B cell (primary cell): ENCODE results near the gene SHLD1. TPM values are rescaled to one million over a fixed set of nuclear protein-coding genes. Genes with fewer than 3 reads are reported as not detected.

ENCODE experiments used
- ATAC-seq: fragments of 200-7000 bp; cut with Tn5 transposase; one replicate; pipeline ENCODE4 v1.10.0; 2021; ENCODE audit warnings: low read depth, mild to moderate bottlenecking, moderate number of reproducible peaks, moderate library complexity
- CTCF ChIA-PET: fragments of 350-600 bp; sonication (Branson Sonifier 250); formaldehyde crosslinking; loops from one replicate; lab custom pipeline; 2021; ENCODE audit warnings: antibody characterized with exemption, inconsistent platforms; lab: Charles Lee
- POLR2A ChIA-PET: fragments of 350-600 bp; sonication (Branson Sonifier 250); formaldehyde crosslinking; loops from one replicate; lab custom pipeline; 2021; ENCODE audit warnings: antibody characterized with exemption; lab: Charles Lee
- DNase-seq: peaks from one replicate; pipeline ENCODE4 v3.0.0; 2013
- H2AFZ ChIP-seq: 2 replicates; pipeline ENCODE4 v1.6.1; 2012; ENCODE audit warnings: mild to moderate bottlenecking, low read depth, low read length; ENCODE audit not compliant: insufficient read depth, poor library complexity, severe bottlenecking
- H3K27ac ChIP-seq, 2 donors: 1 replicate in 1 of 2; 2 replicates in 1 of 2; pipeline ENCODE4 v1.5.1; 2012 to 2013; ENCODE audit warnings: low read length in 2 of 2, mild to moderate bottlenecking in 2 of 2, moderate library complexity in 1 of 2
- H3K27me3 ChIP-seq, 4 experiments: fragments of 200-600 bp in 1 of 4; sonication (generic) in 1 of 4; replicated peaks in 1 of 4; 1 replicate in 2 of 4; 2 replicates in 2 of 4; pipeline versions ENCODE4 v1.6.1 to v1.7.0; 2013 to 2016; ENCODE audit warnings: low read length in 3 of 4, mild to moderate bottlenecking in 2 of 4, mixed read lengths in 1 of 4, moderate library complexity in 1 of 4; ENCODE audit not compliant: insufficient read depth in 4 of 4, control insufficient read depth in 3 of 4; ENCODE audit errors: control extremely low read depth in 1 of 4
- H3K36me3 ChIP-seq, 2 experiments: replicated peaks in 1 of 2; 1 replicate in 1 of 2; 2 replicates in 1 of 2; pipeline versions ENCODE4 v1.6.1 to v1.7.1; 2013; ENCODE audit warnings: low read length in 1 of 2; ENCODE audit not compliant: insufficient read depth in 2 of 2, control insufficient read depth in 1 of 2; ENCODE audit errors: control extremely low read depth in 1 of 2, extremely low read depth in 1 of 2
- H3K4me1 ChIP-seq, 2 donors: fragments of 200-600 bp in 1 of 2; sonication (generic) in 1 of 2; 1 replicate in 1 of 2; 2 replicates in 1 of 2; pipeline versions ENCODE4 v1.5.1 to v1.6.1; 2013 to 2017; ENCODE audit warnings: low read length in 2 of 2; ENCODE audit not compliant: control insufficient read depth in 2 of 2, insufficient read depth in 2 of 2
- H3K4me2 ChIP-seq: replicated peaks from 2 replicates; pipeline ENCODE3; 2012; ENCODE audit warnings: mild to moderate bottlenecking, low read depth, low read length; ENCODE audit not compliant: poor library complexity, severe bottlenecking
- H3K4me3 ChIP-seq, 5 experiments: fragments of 200-600 bp in 1 of 5; sonication (generic) in 1 of 5; 1 replicate in 3 of 5; 2 replicates in 2 of 5; pipeline versions ENCODE4 v1.5.1 to v1.7.0; 2011 to 2016; ENCODE audit warnings: low read length in 4 of 5, mild to moderate bottlenecking in 4 of 5, low read depth in 2 of 5, control low read depth in 1 of 5, moderate library complexity in 1 of 5; ENCODE audit not compliant: insufficient read depth in 1 of 5; ENCODE audit errors: control extremely low read depth in 1 of 5, extremely low read depth in 1 of 5
- H3K79me2 ChIP-seq: fragments of 200-600 bp; sonication (generic); one replicate; pipeline ENCODE4 v1.6.0; 2016; ENCODE audit warnings: low read length; ENCODE audit not compliant: control insufficient read depth, insufficient read depth
- H3K9ac ChIP-seq: fragments of 200-600 bp; sonication (generic); 2 replicates; pipeline ENCODE4 v1.6.1; 2017; ENCODE audit warnings: mild to moderate bottlenecking, low read length, moderate library complexity
- H3K9me3 ChIP-seq, 3 donors: one replicate each; pipeline versions ENCODE4 v1.6.1 to v1.7.1; 2013; ENCODE audit warnings: low read length in 2 of 3; ENCODE audit not compliant: control insufficient read depth in 2 of 3, insufficient read depth in 1 of 3; ENCODE audit errors: control extremely low read depth in 1 of 3
- H4K20me1 ChIP-seq: 2 replicates; pipeline ENCODE4 v1.6.0; 2012; ENCODE audit warnings: mild to moderate bottlenecking, low read length; ENCODE audit not compliant: insufficient read depth, control insufficient read depth, poor library complexity, severe bottlenecking
- H3K27ac Mint-ChIP-seq: one replicate; pipeline ENCODE4 v1.8.0; 2021; ENCODE audit warnings: mixed read lengths
- H3K27me3 Mint-ChIP-seq: one replicate; pipeline ENCODE4 v1.8.0; 2021; ENCODE audit warnings: mixed read lengths
- H3K4me1 Mint-ChIP-seq: one replicate; pipeline ENCODE4 v1.8.0; 2021; ENCODE audit warnings: mixed read lengths
- H3K4me3 Mint-ChIP-seq: one replicate; pipeline ENCODE4 v1.8.0; 2021; ENCODE audit warnings: mixed read lengths
- H3K9me3 Mint-ChIP-seq: one replicate; pipeline ENCODE4 v1.8.0; 2022; ENCODE audit warnings: mixed read lengths; ENCODE audit not compliant: insufficient read depth
- CTCF ChIP-seq: fragments of 200-600 bp; IDR thresholded peaks from one replicate; pipeline ENCODE4 v1.8.0; 2022; ENCODE audit warnings: antibody characterized with exemption, mild to moderate bottlenecking
- EZH2 ChIP-seq: IDR thresholded peaks from 2 replicates; pipeline ENCODE4 v1.6.1; 2012; ENCODE audit warnings: borderline replicate concordance, low read depth, mild to moderate bottlenecking, moderate library complexity, low read length; ENCODE audit not compliant: insufficient read depth, poor library complexity, severe bottlenecking
- WGBS: methylation state at CpG from one replicate; pipeline ENCODE4 v1.1.5; 2013; ENCODE audit warnings: missing lambda C conversion rate; ENCODE audit not compliant: insufficient coverage; 5-methylcytosine and 5-hydroxymethylcytosine counted together
- intact Hi-C: fragments of 100-400 bp; cut with micrococcal nuclease; formaldehyde crosslinking; loops from one replicate; pipeline ENCODE4 v1.10.0; 2022
- polyA plus RNA-seq: library from polyadenylated mRNA; depleted of rRNA; stranded (reverse); fragments of >200 nt; gene quantifications from 2 replicates; pipeline ENCODE4 v1.2.3, GENCODE V29; 2012
- total RNA-seq, 2 donors: library from RNA; stranded (reverse); fragments of 120-200 nt in 1 of 2; gene quantifications; 1 replicate in 1 of 2; 2 replicates in 1 of 2; pipeline versions ENCODE4 v1.2.3 to v1.2.4, GENCODE V29; 2013 to 2022

Gene SHLD1
- total and polyA plus RNA-seq, 2 donors (not counting 1 experiment from before 2014, with no cell fraction given) = 15.4 to 18.5 TPM

- TF ChIP-seq CTCF (no peak), EZH2 (no peak)
- ATAC-seq = no peak
- POLR2A ChIA-PET = no interaction called here
Observed at GRCh38 chr20:5845681-5846615, 95.7 kb downstream of the SHLD1 start.

More at GRCh38 chr20:5845681-5846615, 95.7 kb downstream of the SHLD1 start:
- H3K4me3 Mint-ChIP-seq = no peak overlapping the region
- Histone ChIP-seq H4K20me1 (no peaks in the 10 kb centered on the region), H3K27me3 (no peaks in the 10 kb centered on the region), H3K4me3 (no peak overlapping the region), H3K4me1 (no peaks in the 10 kb centered on the region), H3K36me3 (peaks cover 0 to 2% of the 10 kb centered on the region in 2 experiments), H3K27ac (no peak overlapping the region), H3K4me2 (no peak overlapping the region), H3K79me2 (no peaks in the 10 kb centered on the region), H2AFZ (no peak overlapping the region), H3K9me3 (no peaks in the 10 kb centered on the region), H3K9ac (no peak overlapping the region)
- intact Hi-C loops = no loop called here
- H3K9me3 Mint-ChIP-seq = no peaks in the 10 kb centered on the region
- H3K27ac Mint-ChIP-seq = no peak overlapping the region
- peaks cover 21% of the 10 kb centered on the region for H3K4me1 Mint-ChIP-seq
- 84% methylated on average over 5 of the region's 12 CpGs for WGBS
- no peak for DNase-seq
- H3K27me3 Mint-ChIP-seq = no peaks in the 10 kb centered on the region
- CTCF ChIA-PET = no interaction called here
